Caco-2 (cell line): ENCODE results near the gene NCKAP5. TPM values are rescaled to one million over a fixed set of nuclear protein-coding genes. Genes with fewer than 3 reads are reported as not detected.

Experiments used
- BruUV-seq: library from RNA; stranded (reverse); fragments of 400-500 nt; replicated peaks from 2 replicates; lab custom pipeline; 2021; lab: Mats Ljungman, UMichigan
- CTCF ChIA-PET: fragments of 300-600 bp; sonication (Branson Sonifier 250); formaldehyde crosslinking; loops from one replicate; lab custom pipeline; 2022; ENCODE audit warnings: antibody characterized with exemption; lab: Charles Lee
- POLR2A ChIA-PET: fragments of 300-600 bp; sonication (Branson Sonifier 250); formaldehyde crosslinking; loops from one replicate; lab custom pipeline; 2022; ENCODE audit warnings: antibody characterized with exemption; lab: Charles Lee
- DNase-seq, 2 experiments: peaks; one replicate each; pipeline versions ENCODE4 v3.0.0 to v3.0.0-alpha.2; 2020 to 2022
- H3K27me3 ChIP-seq: replicated peaks from 2 replicates; pipeline ENCODE4 v1.6.0; 2011; ENCODE audit warnings: low read length; ENCODE audit not compliant: control insufficient read depth, insufficient read depth
- H3K36me3 ChIP-seq: 2 replicates; pipeline ENCODE4 v1.5.1; 2011; ENCODE audit warnings: low read length; ENCODE audit not compliant: control insufficient read depth, insufficient read depth
- H3K4me1 ChIP-seq: fragments of 250-450 bp; sonication (Bioruptor Pico); 2 replicates; pipeline ENCODE4 v1.5.1; 2020; ENCODE audit warnings: mild to moderate bottlenecking
- H3K4me3 ChIP-seq: 2 replicates; pipeline ENCODE4 v1.5.1; 2011; ENCODE audit warnings: low read depth, mild to moderate bottlenecking, control low read depth, low read length
- H3K9me3 ChIP-seq: fragments of 250-450 bp; sonication (Bioruptor Pico); 2 replicates; pipeline ENCODE4 v1.5.1; 2020; ENCODE audit warnings: mild to moderate bottlenecking, moderate library complexity
- H3K27ac Mint-ChIP-seq: one replicate; pipeline ENCODE4 v1.8.0; 2022; ENCODE audit warnings: mixed read lengths; ENCODE audit not compliant: unreplicated experiment
- H3K27me3 Mint-ChIP-seq: one replicate; pipeline ENCODE4 v1.8.0; 2022; ENCODE audit warnings: mixed read lengths; ENCODE audit not compliant: insufficient read depth, unreplicated experiment
- H3K36me3 Mint-ChIP-seq: one replicate; pipeline ENCODE4 v1.8.0; 2022; ENCODE audit warnings: mild to moderate bottlenecking, mixed read lengths; ENCODE audit not compliant: insufficient read depth, unreplicated experiment
- H3K4me1 Mint-ChIP-seq: one replicate; pipeline ENCODE4 v1.8.0; 2022; ENCODE audit warnings: low read depth, mixed read lengths; ENCODE audit not compliant: unreplicated experiment
- H3K4me3 Mint-ChIP-seq: one replicate; pipeline ENCODE4 v1.8.0; 2022; ENCODE audit warnings: mild to moderate bottlenecking, moderate library complexity, mixed read lengths; ENCODE audit not compliant: unreplicated experiment
- H3K9me3 Mint-ChIP-seq: one replicate; pipeline ENCODE4 v1.8.0; 2022; ENCODE audit warnings: mixed read lengths; ENCODE audit not compliant: unreplicated experiment
- intact Hi-C: fragments of 100-400 bp; cut with micrococcal nuclease; formaldehyde crosslinking; loops from one replicate; pipeline ENCODE4 v1.10.0; 2022; ENCODE audit not compliant: unreplicated experiment
- total RNA-seq: library from RNA; stranded (reverse); gene quantifications from 2 replicates; pipeline ENCODE4 v1.2.3, GENCODE V29; 2022
- TF ChIP-seq, protein P1 (sequence below), 2 experiments: fragments of 200-600 bp in 1 of 2; IDR thresholded peaks; 1 replicate in 1 of 2; 2 replicates in 1 of 2; pipeline versions ENCODE4 v1.5.1 to v1.8.0; 2011 to 2022; ENCODE audit warnings: antibody characterized with exemption in 1 of 2, control low read depth in 1 of 2, inconsistent platforms in 1 of 2, low read depth in 1 of 2, low read length in 1 of 2, mild to moderate bottlenecking in 1 of 2, moderate library complexity in 1 of 2; ENCODE audit not compliant: insufficient read depth in 1 of 2, severe bottlenecking in 1 of 2, unreplicated experiment in 1 of 2

Gene NCKAP5
- total RNA-seq, 1 experiment from 2014 or later = 3.8 TPM

DNA sequence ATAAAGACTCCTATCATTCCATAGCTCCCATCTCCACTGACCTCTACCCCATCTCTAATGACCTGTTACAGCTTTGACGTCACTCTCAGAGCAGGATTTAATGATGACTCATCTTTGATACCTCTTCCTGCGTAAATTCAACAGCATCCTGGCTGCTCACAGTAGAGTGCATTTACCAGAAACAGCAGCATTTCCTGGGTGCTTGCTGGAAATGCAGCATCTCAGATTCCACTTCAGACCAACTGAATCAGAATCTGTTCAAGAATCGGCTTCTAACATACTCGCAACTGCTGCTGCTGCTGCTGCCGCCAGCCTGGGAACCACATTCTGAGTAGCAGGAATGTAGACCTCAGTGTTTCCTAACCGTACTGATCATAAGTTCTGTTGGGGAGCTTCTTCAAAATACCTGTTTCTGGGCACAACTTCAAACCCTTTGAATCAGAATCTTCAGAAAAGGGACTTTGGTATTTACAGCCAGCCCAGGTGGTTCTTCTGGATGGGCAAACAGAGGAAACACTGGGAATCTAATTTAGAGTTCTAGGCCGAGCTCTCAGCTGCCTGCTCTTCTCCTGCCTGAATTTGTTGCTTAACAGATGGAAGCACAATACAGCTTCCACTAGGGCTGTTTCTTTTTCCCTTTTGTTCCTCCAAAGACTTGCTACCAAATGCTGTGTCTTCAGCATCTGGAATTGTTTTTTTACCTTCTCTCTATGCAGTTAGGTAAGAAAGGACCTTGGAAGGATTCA is 241.4 kb downstream of the NCKAP5 start:
- Mint-ChIP-seq H3K27ac (no peak overlapping the region), H3K9me3 (no peaks in the 10 kb centered on the region), H3K27me3 (no peaks in the 10 kb centered on the region), H3K4me3 (no peak overlapping the region), H3K36me3 (no peaks in the 10 kb centered on the region), H3K4me1 (no peaks in the 10 kb centered on the region)
- no peaks in the 10 kb centered on the region for H3K27me3 ChIP-seq
- H3K4me3 ChIP-seq = no peak overlapping the region
- DNase-seq = no peak
- ChIA-PET CTCF (interaction anchor here (0.6 kb wide), 1 partner anchor 97 kb away, joined by 3 read pairs; no protein-coding TSS in a partner anchor), POLR2A (interaction anchor here (0.6 kb wide), 1 partner anchor 129 kb away, joined by 3 read pairs; no protein-coding TSS in a partner anchor)
- intact Hi-C loops = no loop called here
- TF ChIP-seq, protein P1, sequence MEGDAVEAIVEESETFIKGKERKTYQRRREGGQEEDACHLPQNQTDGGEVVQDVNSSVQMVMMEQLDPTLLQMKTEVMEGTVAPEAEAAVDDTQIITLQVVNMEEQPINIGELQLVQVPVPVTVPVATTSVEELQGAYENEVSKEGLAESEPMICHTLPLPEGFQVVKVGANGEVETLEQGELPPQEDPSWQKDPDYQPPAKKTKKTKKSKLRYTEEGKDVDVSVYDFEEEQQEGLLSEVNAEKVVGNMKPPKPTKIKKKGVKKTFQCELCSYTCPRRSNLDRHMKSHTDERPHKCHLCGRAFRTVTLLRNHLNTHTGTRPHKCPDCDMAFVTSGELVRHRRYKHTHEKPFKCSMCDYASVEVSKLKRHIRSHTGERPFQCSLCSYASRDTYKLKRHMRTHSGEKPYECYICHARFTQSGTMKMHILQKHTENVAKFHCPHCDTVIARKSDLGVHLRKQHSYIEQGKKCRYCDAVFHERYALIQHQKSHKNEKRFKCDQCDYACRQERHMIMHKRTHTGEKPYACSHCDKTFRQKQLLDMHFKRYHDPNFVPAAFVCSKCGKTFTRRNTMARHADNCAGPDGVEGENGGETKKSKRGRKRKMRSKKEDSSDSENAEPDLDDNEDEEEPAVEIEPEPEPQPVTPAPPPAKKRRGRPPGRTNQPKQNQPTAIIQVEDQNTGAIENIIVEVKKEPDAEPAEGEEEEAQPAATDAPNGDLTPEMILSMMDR (IDR thresholded peaks at IDR 0.05; ENCODE audit: insufficient read depth in 1 of 2, low read depth in 1 of 2, low read length in 1 of 2, severe bottlenecking in 1 of 2, unreplicated experiment in 1 of 2) = no peak
- BruUV-seq = no TSS peak
- no peaks in the 10 kb centered on the region for H3K9me3 ChIP-seq
- H3K4me1 ChIP-seq = no peaks in the 10 kb centered on the region
- H3K36me3 ChIP-seq = no peaks in the 10 kb centered on the region

DNA sequence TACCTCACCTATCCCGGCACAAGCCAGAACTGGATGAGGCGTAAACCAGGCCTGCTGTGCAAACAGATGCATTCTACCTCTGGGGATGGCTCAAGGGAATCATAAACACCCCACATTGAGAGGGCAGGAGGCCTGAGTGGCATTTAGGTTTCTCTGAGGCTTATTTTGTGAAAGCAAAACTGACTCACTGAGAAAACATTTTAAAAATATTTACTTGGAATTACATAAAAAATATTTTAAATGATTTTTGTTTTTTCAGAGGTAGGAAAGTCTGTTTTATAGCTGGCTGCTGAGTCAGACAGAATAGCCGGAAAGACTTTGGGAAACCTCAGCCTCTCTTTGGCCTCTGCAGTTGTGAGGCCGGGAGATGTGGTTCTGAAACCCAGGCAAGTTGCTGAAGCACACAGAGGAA is 244.1 kb downstream of the NCKAP5 start:
- Mint-ChIP-seq H3K36me3 (no peaks in the 10 kb centered on the region), H3K9me3 (no peaks in the 10 kb centered on the region), H3K27me3 (no peaks in the 10 kb centered on the region), H3K27ac (no peak overlapping the region), H3K4me1 (no peaks in the 10 kb centered on the region), H3K4me3 (no peak overlapping the region)
- Histone ChIP-seq H3K4me1 (no peaks in the 10 kb centered on the region), H3K9me3 (no peaks in the 10 kb centered on the region), H3K4me3 (no peak overlapping the region), H3K27me3 (no peaks in the 10 kb centered on the region), H3K36me3 (no peaks in the 10 kb centered on the region)
- ChIA-PET CTCF (no interaction called here), POLR2A (no interaction called here)
- intact Hi-C loops = no loop called here
- TF ChIP-seq, protein P1 (IDR thresholded peaks at IDR 0.05; ENCODE audit: insufficient read depth in 1 of 2, low read depth in 1 of 2, low read length in 1 of 2, severe bottlenecking in 1 of 2, unreplicated experiment in 1 of 2) = no peak
- no peak for DNase-seq
- no TSS peak for BruUV-seq

DNA sequence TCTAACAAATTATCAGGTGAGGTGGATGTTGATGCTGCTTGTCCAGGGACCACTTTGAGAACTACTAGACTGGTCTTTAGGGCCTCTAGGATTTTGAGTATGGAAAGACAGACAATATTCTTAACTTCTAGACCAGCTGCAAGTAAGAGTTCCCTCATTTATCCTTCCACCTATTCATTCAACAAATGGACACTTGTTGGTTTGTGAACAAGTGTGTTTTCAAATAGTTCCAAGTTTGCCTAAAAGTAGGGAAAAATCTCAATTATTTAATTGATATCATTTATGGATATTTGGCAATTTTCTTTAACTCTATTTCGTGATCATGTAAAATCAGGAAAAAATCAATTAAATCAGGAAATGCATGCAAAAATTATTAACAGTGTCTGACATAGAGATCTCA is 245.4 kb downstream of the NCKAP5 start:
- H3K4me1 Mint-ChIP-seq = no peaks in the 10 kb centered on the region
- H3K4me1 ChIP-seq = no peaks in the 10 kb centered on the region
- intact Hi-C loops = no loop called here
- H3K36me3 ChIP-seq = no peaks in the 10 kb centered on the region
- H3K9me3 Mint-ChIP-seq = no peaks in the 10 kb centered on the region
- H3K4me3 Mint-ChIP-seq = no peak overlapping the region
- BruUV-seq = no TSS peak
- H3K36me3 Mint-ChIP-seq = no peaks in the 10 kb centered on the region
- CTCF ChIA-PET = no interaction called here
- TF ChIP-seq, protein P1 (IDR thresholded peaks at IDR 0.05; ENCODE audit: insufficient read depth in 1 of 2, low read depth in 1 of 2, low read length in 1 of 2, severe bottlenecking in 1 of 2, unreplicated experiment in 1 of 2) = no peak
- no peaks in the 10 kb centered on the region for H3K9me3 ChIP-seq
- no peaks in the 10 kb centered on the region for H3K27me3 ChIP-seq
- no peaks in the 10 kb centered on the region for H3K27me3 Mint-ChIP-seq
- no peak for DNase-seq
- no peak overlapping the region for H3K27ac Mint-ChIP-seq
- POLR2A ChIA-PET = no interaction called here
- H3K4me3 ChIP-seq = no peak overlapping the region
